ENCODE results near the gene SLC35E4. TPM values are rescaled to one million over a fixed set of nuclear protein-coding genes. Genes with fewer than 3 reads are reported as not detected.

Gene SLC35E4
- total and polyA plus RNA-seq, 2 experiments from 2014 or later, result 2.6 to 11.3 TPM

GRCh38 chr22:30601464-30601863 lies 34.1 kb upstream of the SLC35E4 start (continued):
- TF ChIP-seq EZH2phosphoT487 (IDR thresholded peaks at IDR 0.05; ENCODE audit: unreplicated experiment) (no peak), NANOG (IDR thresholded peaks at IDR 0.05; ENCODE audit: borderline replicate concordance) (no peak), ETS1 (IDR thresholded peaks at IDR 0.05) (no peak), REST (IDR thresholded peaks at IDR 0.05; ENCODE audit: unreplicated experiment) (no peak), CTCF (conservative IDR thresholded peaks at IDR 0.05; ENCODE audit: low read depth in 2 of 2) (no peak), CREB1 (CRISPR knock-in tag; IDR thresholded peaks at IDR 0.05; ENCODE audit: low read depth) (no peak)

GRCh38 chr22:30602049-30602448 lies 33.5 kb upstream of the SLC35E4 start:
- no peaks in the 10 kb centered on the region for H4K20me1 ChIP-seq (replicated peaks; ENCODE audit: insufficient read depth)
- H3K4me1 ChIP-seq (ENCODE audit: insufficient read depth), result peaks cover 13% of the 10 kb centered on the region
- DNase-seq (ENCODE audit: low spot score) (peak; percentile 78), ATAC-seq (no peak; the same call in 2 of the 3 replicates)
- H3K27ac Mint-ChIP-seq, result no peak overlapping the region
- TF ChIP-seq REST (IDR thresholded peaks at IDR 0.05; ENCODE audit: unreplicated experiment), result no peak
- TF ChIP-seq ZNF331 (CRISPR knock-in tag; IDR thresholded peaks at IDR 0.05; ENCODE audit: low read depth), result no peak
- peak; percentile 61 to 68 for TF ChIP-seq CTCF (conservative IDR thresholded peaks at IDR 0.05; ENCODE audit: low read depth in 2 of 2)
- peaks cover 9% of the 10 kb centered on the region for H3K27me3 Mint-ChIP-seq (ENCODE audit: insufficient read depth, low read depth, poor library complexity)
- no peaks in the 10 kb centered on the region for H3K36me3 ChIP-seq (ENCODE audit: insufficient read depth)
- H3K4me3 ChIP-seq, result no peak overlapping the region
- H3K27me3 ChIP-seq (ENCODE audit: insufficient read depth), result no peaks in the 10 kb centered on the region
- peaks cover 14% of the 10 kb centered on the region for H3K4me1 Mint-ChIP-seq
- no peaks in the 10 kb centered on the region; the same call in 2 of the 3 replicates for H3K36me3 Mint-ChIP-seq (ENCODE audit: low read depth)
- no peaks in the 10 kb centered on the region for H3K9me2 ChIP-seq (ENCODE audit: insufficient read depth)
- H2AFZ ChIP-seq, result no peak overlapping the region
- H3K9me3 Mint-ChIP-seq, result peaks cover 3% of the 10 kb centered on the region; the same call in 2 of the 3 replicates
- H3K4me3 Mint-ChIP-seq, result no peak overlapping the region
- H3K4me2 ChIP-seq, result no peak overlapping the region
- no peaks in the 10 kb centered on the region for H3K79me2 ChIP-seq (replicated peaks; ENCODE audit: insufficient read depth)
- no peak overlapping the region for H3K27ac ChIP-seq (ENCODE audit: low read depth)
- peaks cover 6% of the 10 kb centered on the region; the same call in 1 of the 2 replicates for H3F3A ChIP-seq (replicated peaks; ENCODE audit: low read depth)
